GM19467 (cell line): ENCODE measurements around the gene ITGA1.
"Not testable (repeated sequence)": the region's sequence is repeated elsewhere in the genome, so short reads cannot be mapped to it uniquely, and the experiment has no call there.

Source experiments
- ATAC-seq: cut with Tn5 transposase; IDR thresholded peaks from one replicate; pipeline ENCODE4 v1.9.1; 2021; ENCODE audit warnings: mild to moderate bottlenecking, moderate library complexity; ENCODE audit not compliant: unreplicated experiment

The ITGA1 gene

GRCh38 chr5:52861368-52861767 lies 73.7 kb downstream of the ITGA1 start:
- ATAC-seq = no peak

GRCh38 chr5:52863715-52864290 lies 76.1 kb downstream of the ITGA1 start:
- no peak for ATAC-seq

GRCh38 chr5:52864371-52864770 lies 76.7 kb downstream of the ITGA1 start:
- no peak for ATAC-seq

- ATAC-seq = no peak
These were observed 77.2 kb downstream of the ITGA1 start for GRCh38 chr5:52864884-52865283.

GRCh38 chr5:52865991-52866390 lies 78.3 kb downstream of the ITGA1 start:
- not testable (repeated sequence) for ATAC-seq

- no peak for ATAC-seq
These were observed 80.1 kb downstream of the ITGA1 start for GRCh38 chr5:52867809-52868208.

GRCh38 chr5:52868417-52868816 lies 80.7 kb downstream of the ITGA1 start:
- no peak for ATAC-seq

- ATAC-seq = no peak
These were observed 81.7 kb downstream of the ITGA1 start for GRCh38 chr5:52869391-52869790.

GRCh38 chr5:52870448-52870847 lies 82.7 kb downstream of the ITGA1 start:
- ATAC-seq = no peak

- ATAC-seq = no peak
These were observed 88.1 kb downstream of the ITGA1 start for GRCh38 chr5:52875827-52876226.

- ATAC-seq = no peak
These were observed 88.7 kb downstream of the ITGA1 start for GRCh38 chr5:52876456-52876855.

- ATAC-seq = no peak
These were observed 90.9 kb downstream of the ITGA1 start for GRCh38 chr5:52878656-52879055.

GRCh38 chr5:52880541-52880940 lies 92.8 kb downstream of the ITGA1 start:
- no peak for ATAC-seq

- ATAC-seq = no peak
These were observed 93.8 kb downstream of the ITGA1 start for GRCh38 chr5:52881468-52881867.

GRCh38 chr5:52883110-52883509 lies 95.4 kb downstream of the ITGA1 start:
- ATAC-seq = no peak

GRCh38 chr5:52884453-52884852 lies 96.7 kb downstream of the ITGA1 start:
- ATAC-seq = no peak

- ATAC-seq = no peak
These were observed 97.9 kb downstream of the ITGA1 start for GRCh38 chr5:52885614-52886013.

- no peak for ATAC-seq
These were observed 98.5 kb downstream of the ITGA1 start for GRCh38 chr5:52886206-52886605.

GRCh38 chr5:52887066-52887465 lies 99.3 kb downstream of the ITGA1 start:
- no peak for ATAC-seq

- no peak for ATAC-seq
These were observed 100.6 kb downstream of the ITGA1 start for GRCh38 chr5:52888363-52888762.

- ATAC-seq = no peak
These were observed 104.6 kb downstream of the ITGA1 start for GRCh38 chr5:52892242-52892878.

GRCh38 chr5:52893105-52893504 lies 105.4 kb downstream of the ITGA1 start:
- no peak for ATAC-seq

- no peak for ATAC-seq
These were observed 106.1 kb downstream of the ITGA1 start for GRCh38 chr5:52893863-52894262.
